A673 (cell line): ENCODE results near the gene DMAC2L.

Source experiments
- EZH2 ChIP-seq: fragments of 200-600 bp; sonication (generic); IDR thresholded peaks from 2 replicates; pipeline ENCODE4 v1.6.1; 2017; ENCODE audit warnings: borderline replicate concordance, low read depth, mild to moderate bottlenecking, mixed read lengths, antibody characterized with exemption, low read length; ENCODE audit not compliant: poor library complexity, severe bottlenecking
- TF ChIP-seq, protein P1 (sequence below): fragments of 300-800, 200-600 bp; sonication (generic); conservative IDR thresholded peaks from 2 replicates; pipeline ENCODE4 v1.5.1; 2017; ENCODE audit warnings: low read depth, mild to moderate bottlenecking, antibody characterized with exemption, low read length, moderate library complexity, mixed read lengths

DNA sequence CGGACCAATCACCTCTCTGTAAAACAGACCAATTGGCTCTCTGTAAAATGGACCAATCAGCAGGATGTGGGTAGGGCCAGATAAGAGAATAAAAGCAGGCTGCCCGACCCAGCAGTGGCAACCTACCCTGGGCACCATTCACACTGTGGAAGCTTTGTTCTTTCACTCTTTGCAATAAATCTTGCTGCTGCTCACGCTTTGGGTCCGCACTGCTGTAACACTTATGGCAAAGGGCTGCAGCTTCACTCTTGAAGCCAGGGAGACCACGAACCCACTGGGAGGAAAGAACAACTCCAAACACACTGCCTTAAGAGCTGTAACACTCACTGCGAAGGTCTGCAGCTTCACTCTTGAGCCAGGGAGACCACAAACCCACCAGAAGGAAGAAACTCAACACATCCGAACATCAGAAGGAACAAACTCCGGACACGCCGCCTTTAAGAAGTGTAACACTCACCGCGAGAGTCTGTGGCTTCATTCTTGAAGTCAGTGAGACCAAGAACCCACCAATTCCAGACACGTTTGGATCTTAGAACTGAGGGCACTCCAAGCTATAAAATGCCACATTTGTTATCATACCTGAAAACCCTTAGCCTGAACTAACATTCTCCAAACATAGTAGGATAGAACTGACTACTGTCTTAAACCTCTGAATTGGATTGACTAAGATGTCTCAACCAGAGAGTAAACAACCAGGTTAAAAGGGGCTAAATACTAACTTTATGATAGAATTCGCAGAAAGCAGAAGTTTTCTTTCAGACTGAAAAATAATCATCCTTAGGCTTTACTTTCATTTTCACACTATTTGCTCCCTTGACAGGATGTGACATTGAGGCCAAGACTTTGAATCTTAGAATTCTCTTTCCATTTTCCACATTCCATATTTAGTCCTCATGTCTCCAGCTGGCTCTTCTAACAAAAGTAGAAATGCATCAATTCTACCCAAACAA is 50.9 kb downstream of the DMAC2L start:
- TF ChIP-seq, protein P1, sequence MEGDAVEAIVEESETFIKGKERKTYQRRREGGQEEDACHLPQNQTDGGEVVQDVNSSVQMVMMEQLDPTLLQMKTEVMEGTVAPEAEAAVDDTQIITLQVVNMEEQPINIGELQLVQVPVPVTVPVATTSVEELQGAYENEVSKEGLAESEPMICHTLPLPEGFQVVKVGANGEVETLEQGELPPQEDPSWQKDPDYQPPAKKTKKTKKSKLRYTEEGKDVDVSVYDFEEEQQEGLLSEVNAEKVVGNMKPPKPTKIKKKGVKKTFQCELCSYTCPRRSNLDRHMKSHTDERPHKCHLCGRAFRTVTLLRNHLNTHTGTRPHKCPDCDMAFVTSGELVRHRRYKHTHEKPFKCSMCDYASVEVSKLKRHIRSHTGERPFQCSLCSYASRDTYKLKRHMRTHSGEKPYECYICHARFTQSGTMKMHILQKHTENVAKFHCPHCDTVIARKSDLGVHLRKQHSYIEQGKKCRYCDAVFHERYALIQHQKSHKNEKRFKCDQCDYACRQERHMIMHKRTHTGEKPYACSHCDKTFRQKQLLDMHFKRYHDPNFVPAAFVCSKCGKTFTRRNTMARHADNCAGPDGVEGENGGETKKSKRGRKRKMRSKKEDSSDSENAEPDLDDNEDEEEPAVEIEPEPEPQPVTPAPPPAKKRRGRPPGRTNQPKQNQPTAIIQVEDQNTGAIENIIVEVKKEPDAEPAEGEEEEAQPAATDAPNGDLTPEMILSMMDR, result no peak
- TF ChIP-seq EZH2, result no peak
